Progenitor cell of endocrine pancreas (in vitro differentiated cells): ENCODE measurements around the gene FOXK1. TPM values are rescaled to one million over a fixed set of nuclear protein-coding genes. Genes with fewer than 3 reads are reported as not detected.

Source experiments
- DNase-seq: peaks from one replicate; pipeline ENCODE4 v3.0.0; 2021; ENCODE audit warnings: low spot score; ENCODE audit not compliant: unreplicated experiment
- H3K27ac Mint-ChIP-seq: 2 replicates; pipeline ENCODE4 v1.8.0; 2021; ENCODE audit warnings: mild to moderate bottlenecking, moderate library complexity, mixed read lengths
- H3K27me3 Mint-ChIP-seq: 2 replicates; pipeline ENCODE4 v1.8.0; 2021; ENCODE audit warnings: mixed read lengths
- H3K36me3 Mint-ChIP-seq: 2 replicates; pipeline ENCODE4 v1.8.0; 2022; ENCODE audit warnings: mixed read lengths; ENCODE audit not compliant: insufficient read depth
- H3K4me1 Mint-ChIP-seq: 2 replicates; pipeline ENCODE4 v1.8.0; 2021; ENCODE audit warnings: low read depth, mixed read lengths
- H3K4me3 Mint-ChIP-seq: 2 replicates; pipeline ENCODE4 v1.8.0; 2021; ENCODE audit warnings: low read depth, mild to moderate bottlenecking, moderate library complexity, mixed read lengths
- H3K9me3 Mint-ChIP-seq: 2 replicates; pipeline ENCODE4 v1.8.0; 2021; ENCODE audit warnings: low read depth, mixed read lengths
- total RNA-seq: library from RNA; stranded (reverse); gene quantifications from 2 replicates; pipeline ENCODE4 v1.2.1, GENCODE V29; 2021
- TF ChIP-seq, protein P1 (sequence below): fragments of 200-600 bp; sonication (generic); IDR thresholded peaks from one replicate; pipeline ENCODE4 v1.5.0; 2021; ENCODE audit warnings: antibody characterized with exemption, mild to moderate bottlenecking; ENCODE audit not compliant: unreplicated experiment

The FOXK1 gene
- total RNA-seq, 1 donor from 2014 or later, result 47.6 TPM

DNA sequence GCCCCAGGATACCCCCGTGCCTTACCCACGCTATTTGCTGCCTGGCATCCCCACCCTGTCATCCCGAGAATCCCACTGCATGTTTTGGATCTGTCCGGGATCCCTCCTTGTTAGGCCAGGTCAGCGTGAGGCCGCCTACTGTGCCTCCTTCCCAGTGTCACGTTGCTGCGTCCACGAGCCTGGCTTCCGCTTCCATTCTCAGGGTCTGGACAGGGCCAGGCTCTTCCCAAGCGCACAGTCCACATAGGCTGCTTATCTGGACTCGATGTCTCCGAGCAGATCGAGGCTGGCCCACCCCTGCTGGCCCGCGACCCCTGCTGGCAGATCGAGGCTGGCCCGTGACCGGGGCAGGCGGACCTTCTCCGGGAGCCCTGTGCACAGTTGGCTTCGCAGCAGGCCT is 27.1 kb downstream of the FOXK1 start:
- no peaks in the 10 kb centered on the region for H3K9me3 Mint-ChIP-seq
- no peak overlapping the region for H3K4me3 Mint-ChIP-seq
- no peaks in the 10 kb centered on the region for H3K27me3 Mint-ChIP-seq
- DNase-seq, result no peak
- peaks cover 21% of the 10 kb centered on the region for H3K36me3 Mint-ChIP-seq
- no peak overlapping the region for H3K27ac Mint-ChIP-seq
- H3K4me1 Mint-ChIP-seq, result peaks cover 32% of the 10 kb centered on the region
- TF ChIP-seq, protein P1, sequence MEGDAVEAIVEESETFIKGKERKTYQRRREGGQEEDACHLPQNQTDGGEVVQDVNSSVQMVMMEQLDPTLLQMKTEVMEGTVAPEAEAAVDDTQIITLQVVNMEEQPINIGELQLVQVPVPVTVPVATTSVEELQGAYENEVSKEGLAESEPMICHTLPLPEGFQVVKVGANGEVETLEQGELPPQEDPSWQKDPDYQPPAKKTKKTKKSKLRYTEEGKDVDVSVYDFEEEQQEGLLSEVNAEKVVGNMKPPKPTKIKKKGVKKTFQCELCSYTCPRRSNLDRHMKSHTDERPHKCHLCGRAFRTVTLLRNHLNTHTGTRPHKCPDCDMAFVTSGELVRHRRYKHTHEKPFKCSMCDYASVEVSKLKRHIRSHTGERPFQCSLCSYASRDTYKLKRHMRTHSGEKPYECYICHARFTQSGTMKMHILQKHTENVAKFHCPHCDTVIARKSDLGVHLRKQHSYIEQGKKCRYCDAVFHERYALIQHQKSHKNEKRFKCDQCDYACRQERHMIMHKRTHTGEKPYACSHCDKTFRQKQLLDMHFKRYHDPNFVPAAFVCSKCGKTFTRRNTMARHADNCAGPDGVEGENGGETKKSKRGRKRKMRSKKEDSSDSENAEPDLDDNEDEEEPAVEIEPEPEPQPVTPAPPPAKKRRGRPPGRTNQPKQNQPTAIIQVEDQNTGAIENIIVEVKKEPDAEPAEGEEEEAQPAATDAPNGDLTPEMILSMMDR, result peak; percentile 17

DNA sequence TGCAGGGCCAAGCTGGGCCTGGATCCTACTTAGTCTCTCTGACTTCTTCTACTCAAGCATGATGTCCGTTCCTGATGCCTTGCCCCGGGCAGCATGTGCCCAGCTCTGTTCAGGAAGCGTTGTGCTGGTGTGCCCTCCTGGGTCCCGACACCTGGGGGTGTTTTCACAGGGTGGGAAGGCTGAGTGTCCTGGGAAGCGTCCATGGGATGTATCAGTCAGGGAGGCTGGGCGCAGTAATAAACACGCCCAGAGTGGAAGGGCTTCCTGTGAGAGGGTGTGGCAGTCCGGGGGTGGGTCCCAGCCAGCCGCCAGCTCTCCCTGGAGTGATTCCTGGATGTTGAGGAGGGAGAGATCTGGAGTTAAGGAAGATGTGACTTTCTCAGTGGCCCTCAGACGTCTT is 29.0 kb downstream of the FOXK1 start:
- Mint-ChIP-seq H3K4me1 (peaks cover 32% of the 10 kb centered on the region), H3K27me3 (no peaks in the 10 kb centered on the region), H3K9me3 (peaks cover 6% of the 10 kb centered on the region), H3K27ac (no peak overlapping the region), H3K36me3 (peaks cover 36% of the 10 kb centered on the region), H3K4me3 (no peak overlapping the region)
- no peak for DNase-seq
- TF ChIP-seq, protein P1, result no peak

GRCh38 chr7:4711634-4712033 is 29.5 kb downstream of the FOXK1 start:
- TF ChIP-seq, protein P1, result no peak
- Mint-ChIP-seq H3K4me1 (peaks cover 32% of the 10 kb centered on the region), H3K27ac (no peak overlapping the region), H3K9me3 (peaks cover 6% of the 10 kb centered on the region), H3K4me3 (no peak overlapping the region), H3K27me3 (no peaks in the 10 kb centered on the region), H3K36me3 (peaks cover 38% of the 10 kb centered on the region)
- no peak for DNase-seq

GRCh38 chr7:4712281-4713182 is 30.4 kb downstream of the FOXK1 start:
- peak overlapping the region; percentile 20 for H3K27ac Mint-ChIP-seq
- peaks cover 25% of the 10 kb centered on the region for H3K4me1 Mint-ChIP-seq
- TF ChIP-seq, protein P1, result no peak
- H3K27me3 Mint-ChIP-seq, result no peaks in the 10 kb centered on the region
- H3K4me3 Mint-ChIP-seq, result no peak overlapping the region
- peaks cover 6% of the 10 kb centered on the region for H3K9me3 Mint-ChIP-seq
- H3K36me3 Mint-ChIP-seq, result peaks cover 40% of the 10 kb centered on the region
- DNase-seq, result no peak

GRCh38 chr7:4713183-4713784 is 31.2 kb downstream of the FOXK1 start:
- H3K36me3 Mint-ChIP-seq, result peaks cover 46% of the 10 kb centered on the region

More at GRCh38 chr7:4713183-4713784, 31.2 kb downstream of the FOXK1 start:
- DNase-seq, result no peak
- Mint-ChIP-seq H3K4me1 (peaks cover 19% of the 10 kb centered on the region), H3K27ac (no peak overlapping the region), H3K9me3 (peaks cover 6% of the 10 kb centered on the region), H3K27me3 (no peaks in the 10 kb centered on the region), H3K4me3 (no peak overlapping the region)
- TF ChIP-seq, protein P1, result no peak
